B cell (primary cell): ENCODE measurements around the gene IRF8. TPM values are rescaled to one million over a fixed set of nuclear protein-coding genes. Genes with fewer than 3 reads are reported as not detected.

Source experiments
- ATAC-seq: fragments of 200-7000 bp; cut with Tn5 transposase; one replicate; pipeline ENCODE4 v1.10.0; 2021; ENCODE audit warnings: low read depth, mild to moderate bottlenecking, moderate number of reproducible peaks, moderate library complexity
- CTCF ChIA-PET: fragments of 350-600 bp; sonication (Branson Sonifier 250); formaldehyde crosslinking; loops from one replicate; lab custom pipeline; 2021; ENCODE audit warnings: antibody characterized with exemption, inconsistent platforms; lab: Charles Lee
- POLR2A ChIA-PET: fragments of 350-600 bp; sonication (Branson Sonifier 250); formaldehyde crosslinking; loops from one replicate; lab custom pipeline; 2021; ENCODE audit warnings: antibody characterized with exemption; lab: Charles Lee
- DNase-seq: peaks from one replicate; pipeline ENCODE4 v3.0.0; 2013
- H2AFZ ChIP-seq: 2 replicates; pipeline ENCODE4 v1.6.1; 2012; ENCODE audit warnings: mild to moderate bottlenecking, low read depth, low read length; ENCODE audit not compliant: insufficient read depth, poor library complexity, severe bottlenecking
- H3K27ac ChIP-seq, 2 donors: 1 replicate in 1 of 2; 2 replicates in 1 of 2; pipeline ENCODE4 v1.5.1; 2012 to 2013; ENCODE audit warnings: low read length in 2 of 2, mild to moderate bottlenecking in 2 of 2, moderate library complexity in 1 of 2
- H3K27me3 ChIP-seq, 4 experiments: fragments of 200-600 bp in 1 of 4; sonication (generic) in 1 of 4; replicated peaks in 1 of 4; 1 replicate in 2 of 4; 2 replicates in 2 of 4; pipeline versions ENCODE4 v1.6.1 to v1.7.0; 2013 to 2016; ENCODE audit warnings: low read length in 3 of 4, mild to moderate bottlenecking in 2 of 4, mixed read lengths in 1 of 4, moderate library complexity in 1 of 4; ENCODE audit not compliant: insufficient read depth in 4 of 4, control insufficient read depth in 3 of 4; ENCODE audit errors: control extremely low read depth in 1 of 4
- H3K36me3 ChIP-seq, 2 experiments: replicated peaks in 1 of 2; 1 replicate in 1 of 2; 2 replicates in 1 of 2; pipeline versions ENCODE4 v1.6.1 to v1.7.1; 2013; ENCODE audit warnings: low read length in 1 of 2; ENCODE audit not compliant: insufficient read depth in 2 of 2, control insufficient read depth in 1 of 2; ENCODE audit errors: control extremely low read depth in 1 of 2, extremely low read depth in 1 of 2
- H3K4me1 ChIP-seq, 2 donors: fragments of 200-600 bp in 1 of 2; sonication (generic) in 1 of 2; 1 replicate in 1 of 2; 2 replicates in 1 of 2; pipeline versions ENCODE4 v1.5.1 to v1.6.1; 2013 to 2017; ENCODE audit warnings: low read length in 2 of 2; ENCODE audit not compliant: control insufficient read depth in 2 of 2, insufficient read depth in 2 of 2
- H3K4me2 ChIP-seq: replicated peaks from 2 replicates; pipeline ENCODE3; 2012; ENCODE audit warnings: mild to moderate bottlenecking, low read depth, low read length; ENCODE audit not compliant: poor library complexity, severe bottlenecking
- H3K4me3 ChIP-seq, 5 experiments: fragments of 200-600 bp in 1 of 5; sonication (generic) in 1 of 5; 1 replicate in 3 of 5; 2 replicates in 2 of 5; pipeline versions ENCODE4 v1.5.1 to v1.7.0; 2011 to 2016; ENCODE audit warnings: low read length in 4 of 5, mild to moderate bottlenecking in 4 of 5, low read depth in 2 of 5, control low read depth in 1 of 5, moderate library complexity in 1 of 5; ENCODE audit not compliant: insufficient read depth in 1 of 5; ENCODE audit errors: control extremely low read depth in 1 of 5, extremely low read depth in 1 of 5
- H3K79me2 ChIP-seq: fragments of 200-600 bp; sonication (generic); one replicate; pipeline ENCODE4 v1.6.0; 2016; ENCODE audit warnings: low read length; ENCODE audit not compliant: control insufficient read depth, insufficient read depth
- H3K9ac ChIP-seq: fragments of 200-600 bp; sonication (generic); 2 replicates; pipeline ENCODE4 v1.6.1; 2017; ENCODE audit warnings: mild to moderate bottlenecking, low read length, moderate library complexity
- H3K9me3 ChIP-seq, 3 donors: one replicate each; pipeline versions ENCODE4 v1.6.1 to v1.7.1; 2013; ENCODE audit warnings: low read length in 2 of 3; ENCODE audit not compliant: control insufficient read depth in 2 of 3, insufficient read depth in 1 of 3; ENCODE audit errors: control extremely low read depth in 1 of 3
- H4K20me1 ChIP-seq: 2 replicates; pipeline ENCODE4 v1.6.0; 2012; ENCODE audit warnings: mild to moderate bottlenecking, low read length; ENCODE audit not compliant: insufficient read depth, control insufficient read depth, poor library complexity, severe bottlenecking
- H3K27ac Mint-ChIP-seq: one replicate; pipeline ENCODE4 v1.8.0; 2021; ENCODE audit warnings: mixed read lengths
- H3K27me3 Mint-ChIP-seq: one replicate; pipeline ENCODE4 v1.8.0; 2021; ENCODE audit warnings: mixed read lengths
- H3K4me1 Mint-ChIP-seq: one replicate; pipeline ENCODE4 v1.8.0; 2021; ENCODE audit warnings: mixed read lengths
- H3K4me3 Mint-ChIP-seq: one replicate; pipeline ENCODE4 v1.8.0; 2021; ENCODE audit warnings: mixed read lengths
- H3K9me3 Mint-ChIP-seq: one replicate; pipeline ENCODE4 v1.8.0; 2022; ENCODE audit warnings: mixed read lengths; ENCODE audit not compliant: insufficient read depth
- EZH2 ChIP-seq: IDR thresholded peaks from 2 replicates; pipeline ENCODE4 v1.6.1; 2012; ENCODE audit warnings: borderline replicate concordance, low read depth, mild to moderate bottlenecking, moderate library complexity, low read length; ENCODE audit not compliant: insufficient read depth, poor library complexity, severe bottlenecking
- WGBS: methylation state at CpG from one replicate; pipeline ENCODE4 v1.1.5; 2013; ENCODE audit warnings: missing lambda C conversion rate; ENCODE audit not compliant: insufficient coverage; 5-methylcytosine and 5-hydroxymethylcytosine counted together
- intact Hi-C: fragments of 100-400 bp; cut with micrococcal nuclease; formaldehyde crosslinking; loops from one replicate; pipeline ENCODE4 v1.10.0; 2022
- polyA plus RNA-seq: library from polyadenylated mRNA; depleted of rRNA; stranded (reverse); fragments of >200 nt; gene quantifications from 2 replicates; pipeline ENCODE4 v1.2.3, GENCODE V29; 2012
- total RNA-seq, 2 donors: library from RNA; stranded (reverse); fragments of 120-200 nt in 1 of 2; gene quantifications; 1 replicate in 1 of 2; 2 replicates in 1 of 2; pipeline versions ENCODE4 v1.2.3 to v1.2.4, GENCODE V29; 2013 to 2022
- TF ChIP-seq, protein P1 (sequence below): fragments of 200-600 bp; IDR thresholded peaks from one replicate; pipeline ENCODE4 v1.8.0; 2022; ENCODE audit warnings: antibody characterized with exemption, mild to moderate bottlenecking

IRF8 gene
- total and polyA plus RNA-seq, 2 donors (not counting 1 experiment from before 2014, with no cell fraction given), result 309 to 332 TPM

- Histone ChIP-seq H3K79me2 (peaks cover 62% of the 10 kb centered on the region), H3K9ac (peak overlapping the region; percentile 69), H3K36me3 (no peaks in the 10 kb centered on the region), H3K4me1 (peaks cover 76 to 85% of the 10 kb centered on the region in 2 donors), H3K27ac (peak overlapping the region; percentile 96 to 98), H3K4me2 (peak overlapping the region; percentile 86), H3K27me3 (no peaks in the 10 kb centered on the region), H3K9me3 (no peaks in the 10 kb centered on the region), H2AFZ (peak overlapping the region; percentile 68), H4K20me1 (no peaks in the 10 kb centered on the region), H3K4me3 (peak overlapping the region in 4 of 5 experiments; percentile 47 to 63 (median 55))
- H3K27me3 Mint-ChIP-seq, result no peaks in the 10 kb centered on the region
- peak overlapping the region; percentile 81 for H3K4me3 Mint-ChIP-seq
- ChIA-PET POLR2A (interaction anchor here (0.9 to 4.3 kb wide), 11 partner anchors 10 to 115 kb away, joined by 3 to 32 read pairs (median 4); partner anchors contain the start of gene IRF8), CTCF (interaction anchor here (0.7 to 7.4 kb wide), 13 partner anchors 9 to 116 kb away, joined by 3 to 64 read pairs (median 4); partner anchors contain the start of gene IRF8)
- WGBS, result under 1% methylated on average over 11 of the region's 22 CpGs
- peaks cover 84% of the 10 kb centered on the region for H3K4me1 Mint-ChIP-seq
- no peak for TF ChIP-seq EZH2
- TF ChIP-seq, protein P1, sequence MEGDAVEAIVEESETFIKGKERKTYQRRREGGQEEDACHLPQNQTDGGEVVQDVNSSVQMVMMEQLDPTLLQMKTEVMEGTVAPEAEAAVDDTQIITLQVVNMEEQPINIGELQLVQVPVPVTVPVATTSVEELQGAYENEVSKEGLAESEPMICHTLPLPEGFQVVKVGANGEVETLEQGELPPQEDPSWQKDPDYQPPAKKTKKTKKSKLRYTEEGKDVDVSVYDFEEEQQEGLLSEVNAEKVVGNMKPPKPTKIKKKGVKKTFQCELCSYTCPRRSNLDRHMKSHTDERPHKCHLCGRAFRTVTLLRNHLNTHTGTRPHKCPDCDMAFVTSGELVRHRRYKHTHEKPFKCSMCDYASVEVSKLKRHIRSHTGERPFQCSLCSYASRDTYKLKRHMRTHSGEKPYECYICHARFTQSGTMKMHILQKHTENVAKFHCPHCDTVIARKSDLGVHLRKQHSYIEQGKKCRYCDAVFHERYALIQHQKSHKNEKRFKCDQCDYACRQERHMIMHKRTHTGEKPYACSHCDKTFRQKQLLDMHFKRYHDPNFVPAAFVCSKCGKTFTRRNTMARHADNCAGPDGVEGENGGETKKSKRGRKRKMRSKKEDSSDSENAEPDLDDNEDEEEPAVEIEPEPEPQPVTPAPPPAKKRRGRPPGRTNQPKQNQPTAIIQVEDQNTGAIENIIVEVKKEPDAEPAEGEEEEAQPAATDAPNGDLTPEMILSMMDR, result no peak
- DNase-seq (peak; percentile 92), ATAC-seq (peak; percentile 80)
- H3K9me3 Mint-ChIP-seq, result no peaks in the 10 kb centered on the region
- peak overlapping the region; percentile 94 for H3K27ac Mint-ChIP-seq
- intact Hi-C loops, result loop anchor here (1.0 to 5.0 kb wide), 5 partner anchors 8 to 115 kb away; no protein-coding TSS in a partner anchor
Observed at GRCh38 chr16:85935974-85936760, 37.2 kb downstream of the IRF8 start.
